NCI-H128 (cell line): ENCODE data around the gene CPT2.
"Not testable (repeated sequence)": the region's sequence is repeated elsewhere in the genome, so short reads cannot be mapped to it uniquely, and the experiment has no call there.

Experiments
- DNase-seq: peaks from one replicate; lab custom pipeline; 2025; ENCODE audit not compliant: unreplicated experiment; lab: John Stamatoyannopoulos, UW

CPT2 gene

GRCh38 chr1:53182111-53182593 is 14.5 kb upstream of the CPT2 start:
- DNase-seq = peak; percentile 67

DNA sequence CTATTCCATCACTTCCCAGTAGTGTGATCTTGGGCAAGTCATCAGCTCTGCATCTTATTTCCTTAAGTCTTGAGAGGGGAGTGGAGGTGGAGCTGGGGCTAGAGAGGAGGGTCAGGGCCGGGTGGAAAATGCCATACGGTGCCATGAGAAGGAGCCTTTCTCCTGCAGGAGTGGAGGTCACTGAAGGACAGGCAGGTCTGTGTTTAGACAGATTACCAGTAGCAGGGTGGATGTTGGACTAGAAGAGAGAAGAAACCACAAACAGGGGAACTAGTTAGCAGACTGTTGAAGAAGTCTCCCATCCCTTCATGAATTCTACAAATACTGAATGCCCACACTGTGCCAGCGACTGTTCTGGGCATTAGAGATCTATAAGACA is 13.9 kb upstream of the CPT2 start:
- no peak for DNase-seq

DNA sequence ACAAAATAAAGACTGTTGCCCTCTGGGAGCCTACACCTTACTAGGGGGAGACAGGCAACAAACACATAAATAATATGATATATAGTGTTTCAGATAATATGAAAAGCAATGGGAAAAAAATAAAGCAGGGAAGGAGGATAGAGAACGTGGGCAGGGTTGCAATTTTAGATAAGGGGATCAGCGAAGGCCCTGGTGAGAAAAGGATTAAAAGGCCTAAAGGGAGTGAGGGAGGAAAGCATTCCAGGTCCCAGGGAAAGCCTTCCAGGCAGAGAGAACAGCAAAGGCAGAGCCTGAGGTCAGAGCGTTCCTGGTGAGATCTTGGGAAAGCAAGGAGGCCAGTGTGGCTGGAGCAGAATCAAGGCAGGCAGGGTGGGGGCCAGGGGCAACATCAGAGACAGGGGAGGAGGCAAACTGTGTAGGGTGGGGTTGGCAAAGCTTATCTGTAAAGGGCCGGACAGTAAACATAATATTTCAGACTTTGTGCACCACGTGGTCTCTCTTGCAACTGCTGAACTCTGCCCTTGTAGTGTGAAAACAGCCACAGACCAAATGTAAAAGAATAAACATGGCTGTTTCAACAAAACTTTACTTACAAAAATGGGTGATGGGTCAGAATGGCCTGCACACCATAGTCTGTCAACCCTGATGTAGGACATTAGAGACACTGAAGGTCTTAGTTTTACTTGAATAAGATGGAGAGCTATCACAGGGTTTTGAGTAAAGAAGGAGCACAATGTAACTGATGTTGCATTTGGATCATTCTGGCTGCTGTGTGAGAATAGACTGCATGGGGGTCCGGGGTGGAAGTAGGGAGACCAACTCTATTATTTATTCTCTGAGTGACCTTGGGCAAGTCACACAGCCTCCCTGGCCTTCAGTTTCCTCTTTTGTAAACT is 13.3 kb upstream of the CPT2 start:
- no peak for DNase-seq

GRCh38 chr1:53185955-53186297 is 10.7 kb upstream of the CPT2 start:
- not testable (repeated sequence) for DNase-seq

GRCh38 chr1:53186533-53186932 is 10.1 kb upstream of the CPT2 start:
- DNase-seq = no peak

DNA sequence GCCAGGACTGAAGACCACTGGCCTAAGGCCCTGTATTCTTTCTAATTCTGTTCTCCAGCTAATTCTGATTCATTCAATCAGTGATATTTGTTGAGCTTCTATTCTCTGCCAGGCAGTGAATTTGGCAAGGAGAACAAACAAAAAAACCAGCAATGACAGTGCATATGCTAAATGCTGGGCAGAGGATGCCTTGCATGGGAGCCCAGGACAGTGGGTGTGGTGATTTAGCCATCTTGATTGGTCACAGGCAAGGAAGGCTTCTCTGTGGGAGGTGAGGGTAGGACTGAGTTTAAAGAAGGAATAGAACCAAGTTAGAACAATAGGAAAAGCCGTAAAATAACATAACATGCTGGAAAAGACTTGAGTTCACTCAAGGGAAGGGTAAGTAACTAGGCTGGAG is 9.2 kb upstream of the CPT2 start:
- DNase-seq = no peak

GRCh38 chr1:53188099-53188498 is 8.5 kb upstream of the CPT2 start:
- DNase-seq = no peak

GRCh38 chr1:53189061-53189460 is 7.6 kb upstream of the CPT2 start:
- DNase-seq = no peak

GRCh38 chr1:53190210-53190611 is 6.4 kb upstream of the CPT2 start:
- DNase-seq = no peak

GRCh38 chr1:53195246-53196016 is 1.2 kb upstream of the CPT2 start:
- no peak for DNase-seq

DNA sequence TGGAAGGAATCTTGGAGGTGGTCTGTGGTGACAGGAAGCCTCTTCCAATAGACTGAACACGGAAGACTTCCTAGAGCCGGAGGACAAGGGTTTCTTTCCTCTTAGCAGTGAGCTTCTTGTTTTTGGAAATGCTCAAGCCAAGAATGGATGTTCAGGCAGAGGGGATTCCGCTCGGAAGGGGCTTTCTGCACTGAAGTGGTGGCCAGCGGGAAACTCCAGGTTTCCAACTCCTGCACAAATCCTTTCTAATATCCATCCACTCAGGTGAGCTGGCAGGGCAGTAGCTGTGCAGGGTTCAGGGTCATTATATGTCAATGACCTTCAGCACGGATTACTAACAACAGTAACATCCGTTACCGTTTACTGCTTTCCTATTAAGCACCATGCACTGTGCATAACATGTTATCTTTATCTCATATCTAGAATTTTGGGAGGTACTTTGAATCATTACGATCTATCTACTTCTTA is 573 bp upstream of the CPT2 start:
- DNase-seq = no peak

- DNase-seq = no peak
These were observed 922 bp downstream of the CPT2 start for GRCh38 chr1:53197291-53198200.

DNA sequence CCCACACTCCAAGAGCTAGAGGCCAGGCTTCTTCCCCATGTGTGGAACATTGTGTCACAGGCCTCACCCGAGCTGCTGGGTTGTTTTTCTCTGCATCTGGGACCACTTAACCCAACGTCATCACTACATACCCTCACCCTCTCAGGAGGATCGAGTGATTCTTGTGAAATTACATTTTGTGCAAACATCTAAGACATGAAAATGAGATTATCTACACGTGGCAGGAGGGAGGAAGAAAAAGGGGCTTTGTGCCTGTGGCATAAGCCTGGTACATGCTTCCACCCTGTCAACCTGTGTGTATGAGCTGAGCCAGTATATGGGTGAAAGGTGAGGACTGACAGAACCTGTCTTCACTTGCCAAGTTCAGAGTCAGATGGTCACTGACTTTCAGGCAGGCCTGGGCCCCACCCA is 1.6 kb downstream of the CPT2 start:
- no peak for DNase-seq

- no peak for DNase-seq
These were observed 6.8 kb downstream of the CPT2 start for GRCh38 chr1:53203466-53203865.

- DNase-seq = not testable (repeated sequence)
These were observed 8.9 kb downstream of the CPT2 start for GRCh38 chr1:53205496-53205895.

DNA sequence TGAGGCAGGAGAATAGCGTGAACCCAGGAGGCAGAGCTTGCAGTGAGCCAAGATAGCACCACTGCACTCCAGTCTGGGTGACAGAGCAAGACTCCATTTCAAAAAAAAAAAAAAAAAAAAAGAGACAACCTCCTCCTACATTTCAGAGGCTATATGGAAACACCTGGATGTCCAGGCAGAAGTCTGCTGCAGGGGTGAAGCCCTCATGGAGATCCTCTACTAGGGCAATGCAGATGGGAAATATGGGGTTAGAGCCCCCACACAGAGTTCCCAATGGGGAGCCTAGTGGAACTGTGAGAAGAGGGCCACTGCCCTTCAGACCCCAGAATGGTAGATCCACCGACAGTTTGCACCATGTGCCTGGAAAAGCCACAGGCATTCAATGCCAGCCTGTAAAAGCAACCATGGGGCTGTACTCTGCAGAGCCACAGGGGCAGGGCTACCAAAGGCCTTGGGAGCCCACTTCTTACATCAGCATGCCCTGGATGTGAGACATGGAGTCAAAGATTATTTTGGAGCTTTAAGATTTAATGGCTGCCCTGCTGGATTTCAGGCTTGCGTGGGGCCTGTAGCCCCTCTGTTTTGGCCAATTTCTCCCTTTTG is 9.6 kb downstream of the CPT2 start:
- not testable (repeated sequence) for DNase-seq

GRCh38 chr1:53206735-53207379 is 10.2 kb downstream of the CPT2 start:
- no peak for DNase-seq

DNA sequence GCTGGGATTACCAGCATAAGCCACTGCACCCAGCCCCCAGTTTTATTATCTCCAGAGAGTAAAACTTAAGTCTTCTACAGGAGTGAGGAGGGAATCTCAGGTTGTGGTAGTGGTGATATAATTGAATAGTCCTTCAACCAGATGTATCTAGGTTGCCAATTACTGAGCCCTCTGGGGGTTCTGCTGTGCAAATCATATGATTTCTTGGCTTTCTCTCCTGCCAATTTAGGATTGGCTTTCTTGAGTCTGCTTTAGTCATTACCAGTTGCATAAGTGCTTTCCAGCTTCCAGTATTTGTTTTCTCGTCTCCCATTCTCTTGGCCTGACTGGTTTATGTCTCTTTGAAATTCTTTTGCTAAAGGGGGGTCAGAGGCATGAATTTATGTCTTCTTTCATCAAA is 11.1 kb downstream of the CPT2 start:
- no peak for DNase-seq

DNA sequence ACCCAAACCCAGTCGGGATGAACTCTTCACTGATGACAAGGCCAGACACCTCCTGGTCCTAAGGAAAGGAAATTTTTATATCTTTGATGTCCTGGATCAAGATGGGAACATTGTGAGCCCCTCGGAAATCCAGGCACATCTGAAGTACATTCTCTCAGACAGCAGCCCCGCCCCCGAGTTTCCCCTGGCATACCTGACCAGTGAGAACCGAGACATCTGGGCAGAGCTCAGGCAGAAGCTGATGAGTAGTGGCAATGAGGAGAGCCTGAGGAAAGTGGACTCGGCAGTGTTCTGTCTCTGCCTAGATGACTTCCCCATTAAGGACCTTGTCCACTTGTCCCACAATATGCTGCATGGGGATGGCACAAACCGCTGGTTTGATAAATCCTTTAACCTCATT is 13.7 kb downstream of the CPT2 start:
- DNase-seq = no peak

- no peak for DNase-seq
These were observed 14.3 kb downstream of the CPT2 start for GRCh38 chr1:53210954-53211353.
